ENCODE results near the gene ANGPTL7.

Gene ANGPTL7

DNA sequence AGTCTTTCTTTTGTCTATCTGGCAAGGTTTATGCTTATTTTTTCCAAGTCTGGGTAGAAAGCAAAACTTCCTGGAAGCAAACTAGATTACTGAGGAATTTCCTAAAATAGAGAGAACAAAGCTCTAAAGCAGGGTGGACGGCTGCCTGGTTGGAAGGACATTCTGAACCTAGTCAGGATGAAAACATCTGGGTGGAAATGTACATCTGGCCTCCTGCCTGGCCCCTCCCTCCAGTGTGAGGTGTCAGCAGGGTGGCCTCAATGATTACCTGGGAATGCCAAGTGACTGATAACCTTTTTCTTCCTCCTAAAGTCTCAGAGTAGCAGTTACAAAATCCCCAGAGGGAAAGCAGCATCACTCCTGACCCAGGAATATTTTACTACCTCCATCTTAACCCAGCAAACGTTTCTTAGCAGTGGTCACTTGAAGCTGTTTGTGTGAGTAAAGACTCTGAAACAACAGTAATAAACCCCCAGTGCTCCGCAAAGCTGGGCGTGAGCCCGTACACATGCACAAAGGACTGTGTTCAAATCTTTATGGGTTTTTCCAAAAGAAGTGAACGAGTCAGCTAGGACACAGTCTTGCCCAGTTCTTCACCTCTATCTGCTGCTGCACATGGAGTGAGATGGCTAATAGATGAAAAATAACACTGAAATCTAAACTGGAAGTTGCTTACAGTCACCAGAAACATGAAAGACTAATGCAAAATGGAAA, 18.9 kb downstream of the ANGPTL7 start:
- DNase-seq: no peak

DNA sequence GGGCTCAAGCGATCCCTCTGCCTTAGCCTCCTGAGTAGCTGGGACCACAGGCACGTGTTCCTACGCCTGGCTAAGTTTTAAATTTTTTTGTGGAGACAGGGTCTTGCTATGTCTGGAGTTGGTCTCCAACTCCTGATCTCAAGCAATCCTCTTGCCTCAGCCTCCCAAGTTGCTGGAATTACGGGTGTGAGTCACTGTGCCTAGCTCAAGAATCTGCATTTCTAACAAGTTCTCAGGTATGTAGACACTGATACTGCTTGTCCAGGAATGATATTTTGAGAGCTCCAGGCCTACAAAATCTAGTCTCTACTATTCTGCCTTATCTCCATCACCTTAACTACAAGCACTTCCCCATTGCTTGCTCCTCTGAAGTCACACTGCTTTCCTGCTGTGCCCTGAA, 22.3 kb downstream of the ANGPTL7 start:
- DNase-seq: no peak

DNA sequence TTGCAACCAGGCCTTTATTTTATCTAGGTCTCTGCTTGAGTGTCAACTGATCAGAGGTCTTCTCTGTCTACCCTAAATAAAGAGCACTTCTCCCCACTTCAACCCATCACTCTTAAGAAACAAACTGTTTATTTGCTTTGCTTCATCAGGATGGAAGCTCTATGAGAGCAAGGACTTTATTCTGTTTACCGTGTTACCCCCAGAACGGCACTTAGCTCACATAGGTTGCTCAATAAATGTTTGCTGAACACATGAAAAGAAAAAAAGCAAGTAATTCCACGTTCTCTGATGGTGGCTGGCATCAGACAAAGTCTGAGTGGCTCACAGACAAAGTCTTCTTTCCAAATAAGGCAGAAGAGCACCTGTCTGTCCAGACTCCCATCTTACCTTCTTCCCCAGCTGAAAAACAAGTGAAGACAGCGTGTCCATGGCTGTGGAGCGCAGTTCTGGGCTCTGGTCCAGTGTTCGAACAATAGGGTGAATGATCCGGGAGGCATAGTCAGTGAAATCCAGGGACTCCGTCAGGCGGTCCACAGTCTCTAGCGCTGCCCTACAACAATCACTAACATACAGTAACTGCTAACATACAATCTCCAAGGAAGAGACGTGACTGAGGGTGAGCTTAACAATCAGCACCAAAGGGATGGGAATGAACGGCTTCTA, 22.9 kb downstream of the ANGPTL7 start:
- DNase-seq: peak; percentile 68

DNA sequence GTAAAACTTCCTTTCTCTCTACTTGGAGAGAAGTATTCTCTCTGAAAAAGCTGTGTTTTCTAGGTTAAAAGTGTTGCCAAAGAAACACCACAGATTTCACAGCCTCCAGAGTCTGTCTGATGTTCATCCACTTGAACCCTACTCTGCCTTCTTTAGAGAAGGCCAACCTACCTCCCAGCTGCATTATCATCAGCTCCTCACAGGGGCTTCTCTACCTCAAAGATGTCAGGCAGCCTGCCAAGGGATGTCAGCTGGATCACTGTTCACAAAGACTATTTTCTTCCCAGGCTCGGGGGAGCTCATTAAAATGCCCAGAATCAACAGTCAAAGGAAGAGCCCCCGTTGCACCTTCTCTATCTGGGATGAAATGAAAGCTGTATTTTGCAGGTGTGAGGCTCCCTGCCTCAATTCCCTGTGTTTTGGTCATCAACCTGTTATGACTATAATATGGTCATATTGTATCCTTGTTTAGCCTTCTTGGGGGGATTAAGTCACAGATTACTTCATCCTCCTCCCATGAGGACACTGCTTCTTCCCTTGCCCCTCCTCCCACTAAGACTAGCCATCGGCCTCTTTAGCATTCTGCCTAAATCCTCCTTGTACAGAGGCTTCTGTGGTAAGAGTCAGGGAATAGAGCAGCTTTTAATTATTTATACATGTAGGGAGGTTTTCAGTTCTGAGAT, 25.7 kb downstream of the ANGPTL7 start:
- DNase-seq: no peak

DNA sequence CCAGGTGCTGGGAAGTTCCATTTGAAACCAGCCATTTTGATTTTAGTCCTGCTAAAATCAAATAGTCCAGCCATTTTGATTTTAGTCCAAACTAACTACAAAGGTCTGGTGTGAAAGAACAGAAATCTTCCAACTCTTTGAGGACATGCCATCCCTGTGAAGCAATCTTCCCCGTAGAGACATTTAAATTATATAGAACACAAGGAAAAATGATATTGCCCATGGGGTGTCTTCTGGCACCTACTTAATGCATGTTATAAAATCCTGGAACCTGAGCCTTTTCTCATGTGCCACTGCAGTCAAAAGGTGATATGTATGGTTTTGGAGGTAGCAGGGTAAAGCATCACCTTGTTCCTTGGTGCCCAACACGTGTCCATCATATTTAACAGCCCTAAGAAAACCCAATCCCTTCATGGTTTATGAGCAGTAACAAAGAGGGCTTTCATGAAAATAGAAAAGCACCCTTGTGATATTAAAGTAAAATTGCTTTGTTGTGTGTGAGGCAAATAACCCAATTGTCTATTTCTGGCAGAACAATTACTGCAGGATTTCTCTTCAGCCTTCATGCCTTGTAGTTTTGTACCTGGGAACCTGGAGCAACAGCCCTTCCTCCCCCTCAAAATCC, 26.3 kb downstream of the ANGPTL7 start:
- peak; percentile 25 for DNase-seq

DNA sequence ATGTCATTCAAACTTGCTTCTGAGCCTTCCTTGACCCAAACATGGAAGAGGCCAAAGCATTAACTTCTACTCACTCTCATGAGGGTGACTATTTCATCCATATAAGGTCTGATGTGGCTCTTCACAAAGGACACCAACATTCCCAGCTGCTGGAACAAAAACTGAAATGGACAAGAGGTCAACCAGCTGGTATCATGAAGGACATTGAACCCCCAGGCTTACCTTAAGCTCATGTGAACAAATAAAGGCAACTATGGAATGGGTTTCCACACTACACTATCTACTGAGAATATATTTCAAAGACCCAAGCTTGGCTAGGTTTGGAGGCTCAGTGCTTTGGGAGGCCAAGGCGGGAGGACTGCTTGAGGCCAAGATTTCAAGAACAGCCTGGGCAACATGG, 26.9 kb downstream of the ANGPTL7 start:
- DNase-seq: no peak

DNA sequence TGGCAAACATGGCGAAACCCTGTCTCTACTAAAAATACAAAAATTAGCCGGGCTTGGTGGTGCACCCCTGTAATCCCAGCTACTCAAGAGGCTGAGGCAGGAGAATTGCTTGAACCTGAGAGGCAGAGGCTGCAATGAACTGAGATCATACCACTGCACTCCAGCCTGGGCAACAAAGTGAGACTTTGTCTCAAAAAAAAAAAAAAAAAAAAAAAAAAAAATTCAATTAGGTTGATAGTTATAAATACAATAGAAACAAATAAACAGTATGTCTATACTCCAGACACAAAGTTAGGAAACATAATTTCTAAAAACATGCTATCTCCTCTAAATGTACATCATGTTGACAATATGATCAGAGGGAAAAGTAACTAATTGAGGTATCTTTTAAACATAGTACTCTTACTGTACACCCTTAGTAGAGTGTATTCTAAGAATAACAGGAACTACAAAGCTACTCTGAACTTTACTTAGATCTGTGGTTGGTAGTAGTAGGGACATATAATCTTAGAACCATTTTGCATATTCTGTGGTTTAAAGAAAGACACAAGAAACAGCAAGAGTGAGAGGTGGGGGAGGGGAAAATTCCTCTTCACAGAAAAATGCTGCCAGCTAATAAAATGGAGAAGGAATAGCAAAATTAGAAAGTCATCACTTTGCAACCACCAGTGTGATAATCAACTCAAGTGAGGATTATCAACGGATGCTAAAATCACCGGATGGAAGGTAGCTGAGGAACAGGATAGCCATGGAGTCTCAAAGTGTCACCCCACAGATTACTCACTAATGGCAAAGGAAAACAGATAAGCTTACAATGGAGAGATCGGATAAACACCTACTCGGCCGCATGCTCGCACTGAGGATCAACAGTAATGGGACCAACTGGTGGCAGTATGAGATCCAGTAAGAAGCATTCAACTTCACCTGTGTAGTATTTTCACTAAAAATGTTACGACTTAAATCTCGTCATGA, 38.2 kb downstream of the ANGPTL7 start:
- DNase-seq: no peak

DNA sequence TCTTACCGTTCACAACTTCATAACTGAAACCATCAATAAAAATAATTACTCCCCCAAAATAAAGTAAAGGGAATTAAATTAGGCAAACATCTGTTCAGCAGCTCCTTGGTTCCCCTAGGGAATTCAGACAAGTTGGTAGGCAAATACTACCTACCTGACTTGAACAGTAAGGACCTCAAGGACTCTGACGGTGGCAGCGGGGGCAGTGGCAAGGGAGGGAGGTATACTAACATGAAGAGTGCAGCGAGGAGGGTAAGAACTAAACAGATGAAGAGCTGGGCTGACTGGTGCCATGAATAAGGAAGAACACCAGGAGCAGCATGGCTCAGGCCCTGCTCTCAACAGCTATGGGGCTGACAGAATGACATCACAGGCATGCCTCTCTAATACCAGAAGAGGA, 40.0 kb downstream of the ANGPTL7 start:
- DNase-seq: no peak

DNA sequence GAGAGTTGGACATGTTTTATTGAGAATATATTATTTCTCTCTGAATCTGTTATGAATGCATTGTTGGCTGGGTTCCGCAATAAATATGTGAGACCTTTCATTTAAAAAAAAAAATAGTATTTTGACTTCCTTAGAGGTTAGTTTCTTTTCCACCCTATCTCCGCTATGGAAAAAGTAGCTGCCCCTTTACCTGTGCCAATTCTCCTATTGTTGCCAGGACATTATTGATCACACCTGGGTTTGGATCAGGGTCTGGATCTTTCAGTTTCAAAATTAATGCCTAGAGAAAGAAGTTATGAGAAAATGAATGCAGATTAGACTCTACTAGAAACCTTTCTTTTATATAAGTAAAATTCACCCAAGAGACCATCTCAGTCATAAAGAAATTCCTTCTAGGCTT, 44.1 kb downstream of the ANGPTL7 start:
- DNase-seq: no peak

DNA sequence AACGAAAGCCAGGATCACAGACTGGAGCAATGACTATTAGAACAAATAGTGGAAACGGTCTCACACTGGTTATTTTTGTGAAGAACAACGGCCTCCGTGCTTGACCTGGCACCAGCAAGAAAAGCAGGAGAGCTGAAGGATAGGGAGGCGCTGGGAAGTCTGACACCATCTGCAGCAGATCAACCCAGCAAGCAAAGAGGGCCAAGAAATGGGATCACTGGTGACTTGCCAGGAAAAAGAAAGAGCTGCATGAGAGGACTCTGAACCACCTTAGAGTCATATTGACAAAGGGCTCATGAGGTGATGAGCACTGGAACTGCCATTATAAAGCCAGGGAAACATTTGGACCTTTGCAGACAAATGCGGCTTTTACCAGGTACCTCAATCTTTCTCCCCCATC, 48.2 kb downstream of the ANGPTL7 start:
- no peak for DNase-seq

DNA sequence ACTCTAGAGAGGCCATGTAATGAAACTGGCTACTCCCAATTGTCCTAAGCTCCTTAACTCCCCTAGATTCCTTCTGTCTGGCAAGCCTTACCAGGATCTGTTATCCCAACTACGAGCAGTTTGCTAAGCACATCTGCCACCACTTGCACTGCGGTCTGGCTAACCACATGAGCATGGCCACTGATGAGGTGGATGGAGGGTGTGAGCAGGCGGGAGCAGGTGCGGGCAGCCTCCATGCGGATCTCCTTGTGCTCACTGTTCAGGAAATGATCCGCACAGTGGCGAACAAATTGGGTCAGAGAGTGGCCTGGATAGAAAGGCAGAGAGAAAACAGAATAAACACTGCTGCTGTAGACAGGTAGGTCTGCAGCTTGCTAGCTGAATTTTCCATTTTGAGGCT, 49.2 kb downstream of the ANGPTL7 start:
- DNase-seq: no peak

DNA sequence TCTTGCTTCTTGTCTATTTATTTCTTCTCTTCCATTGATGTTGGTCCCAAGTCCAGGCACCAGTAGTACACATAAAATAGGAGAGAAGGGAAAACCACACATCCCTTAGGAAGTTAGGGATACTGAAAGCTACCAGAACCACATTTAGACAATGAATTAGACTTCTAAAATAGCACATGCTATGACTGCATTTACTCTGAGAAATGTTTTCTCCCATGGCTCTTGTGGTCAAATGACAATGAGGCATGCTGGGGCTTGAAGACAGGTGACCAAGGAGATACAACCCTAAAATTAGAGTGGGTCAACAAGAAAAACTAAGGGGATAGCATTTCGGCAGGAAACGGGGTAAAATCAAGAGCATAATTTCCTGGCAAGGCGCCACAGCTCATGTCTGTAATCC, 56.1 kb downstream of the ANGPTL7 start:
- no peak for DNase-seq

All from midbrain (tissue), 1 donor.